HG03432 (cell line): ENCODE results near the gene MDGA2.

ENCODE experiments used
- ATAC-seq: cut with Tn5 transposase; IDR thresholded peaks from one replicate; pipeline ENCODE4 v1.9.1; 2021; ENCODE audit warnings: mild to moderate bottlenecking, moderate library complexity; ENCODE audit not compliant: unreplicated experiment

Gene MDGA2

DNA sequence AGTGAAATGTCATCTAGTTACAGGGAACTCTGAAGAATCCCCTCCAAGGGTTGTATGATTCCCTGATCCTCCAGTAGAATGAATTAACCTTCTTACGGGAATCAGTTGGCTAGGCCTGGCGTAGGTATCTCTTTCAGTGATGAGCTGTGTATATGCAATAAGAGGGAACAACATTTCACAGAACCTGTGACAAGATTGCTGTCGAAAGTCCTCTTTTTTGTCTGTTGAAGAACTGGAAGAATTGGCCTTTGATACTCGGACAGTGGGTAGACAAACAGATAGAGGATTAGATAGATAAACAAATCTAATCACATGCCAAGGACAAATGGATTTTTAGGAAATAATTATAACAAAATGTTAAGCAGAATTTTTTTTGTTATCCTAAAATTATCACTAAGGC, 184.6 kb downstream of the MDGA2 start:
- no peak for ATAC-seq

DNA sequence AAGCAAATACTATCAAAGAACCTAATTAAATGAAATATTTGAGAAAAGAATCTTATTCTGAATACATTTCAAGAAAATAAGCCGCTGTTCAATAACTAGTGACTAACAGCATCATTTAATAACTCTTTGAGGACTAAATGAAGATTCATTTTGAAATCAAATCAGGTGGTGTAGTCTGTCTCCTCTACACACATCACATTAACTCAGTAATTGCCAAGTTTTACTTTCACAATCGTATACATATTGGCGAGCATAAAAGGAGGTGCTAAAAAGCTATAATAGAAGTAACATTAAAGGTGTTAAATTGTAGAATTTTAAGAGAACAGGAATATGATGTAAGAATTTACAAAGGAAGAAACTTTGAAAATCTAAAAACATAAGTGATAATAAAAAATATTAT, 185.1 kb downstream of the MDGA2 start:
- no peak for ATAC-seq

DNA sequence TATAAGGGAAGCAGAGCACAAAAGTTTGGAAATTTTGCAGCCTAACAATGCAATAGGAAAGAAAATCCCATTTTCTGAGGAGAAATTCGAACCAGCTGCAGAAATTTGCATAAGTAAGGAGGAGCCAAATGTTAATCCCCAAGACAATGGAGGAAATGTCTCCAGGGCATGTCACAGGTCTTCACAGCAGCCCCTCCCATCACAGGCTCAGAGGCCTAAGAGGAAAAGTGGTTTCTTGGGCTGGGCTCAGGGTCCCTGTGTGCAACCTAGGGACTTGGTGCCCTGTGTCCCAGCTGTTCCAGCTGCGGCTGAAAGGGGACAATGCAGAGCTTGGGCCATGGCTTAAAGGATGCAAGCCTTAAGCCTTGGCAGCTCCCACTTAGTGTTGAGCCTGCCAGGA, 190.0 kb downstream of the MDGA2 start:
- no peak for ATAC-seq

DNA sequence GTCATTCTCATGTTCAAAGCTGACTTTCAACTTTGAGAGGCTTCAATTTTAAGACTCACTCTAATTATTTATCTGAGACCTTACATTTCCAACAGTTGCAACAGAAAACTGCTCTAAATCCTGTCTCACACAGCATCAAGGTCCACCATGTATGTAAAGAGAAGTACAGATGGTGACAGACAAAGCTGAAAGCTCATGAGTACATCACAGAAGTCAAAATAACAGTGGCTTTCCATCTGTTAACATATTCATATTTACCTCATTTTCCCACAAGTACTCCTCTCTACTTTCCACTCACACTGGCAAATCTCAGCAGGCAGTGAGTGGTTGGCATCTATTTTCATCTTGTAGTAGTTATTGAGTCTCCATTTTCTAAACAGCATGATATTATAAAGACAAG, 192.0 kb downstream of the MDGA2 start:
- no peak for ATAC-seq

DNA sequence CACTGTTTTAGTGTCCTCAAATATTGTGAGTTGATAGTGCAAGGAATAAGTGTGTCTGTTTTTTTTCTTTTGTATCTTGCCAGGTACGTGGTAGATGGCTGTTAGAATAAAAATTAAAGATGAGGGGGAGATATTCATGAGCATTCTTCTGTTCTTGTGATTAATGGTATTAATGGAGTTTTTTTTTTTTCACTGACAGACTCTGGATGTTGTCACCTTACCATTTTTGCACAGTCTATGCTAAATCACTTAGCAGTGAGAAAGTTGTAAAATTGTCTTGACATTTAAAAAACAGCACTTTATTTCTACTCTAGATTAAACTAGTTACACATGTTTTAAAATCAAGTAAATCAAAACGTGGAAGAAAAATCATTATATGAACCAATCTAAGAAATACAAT, 204.3 kb downstream of the MDGA2 start:
- no peak for ATAC-seq

DNA sequence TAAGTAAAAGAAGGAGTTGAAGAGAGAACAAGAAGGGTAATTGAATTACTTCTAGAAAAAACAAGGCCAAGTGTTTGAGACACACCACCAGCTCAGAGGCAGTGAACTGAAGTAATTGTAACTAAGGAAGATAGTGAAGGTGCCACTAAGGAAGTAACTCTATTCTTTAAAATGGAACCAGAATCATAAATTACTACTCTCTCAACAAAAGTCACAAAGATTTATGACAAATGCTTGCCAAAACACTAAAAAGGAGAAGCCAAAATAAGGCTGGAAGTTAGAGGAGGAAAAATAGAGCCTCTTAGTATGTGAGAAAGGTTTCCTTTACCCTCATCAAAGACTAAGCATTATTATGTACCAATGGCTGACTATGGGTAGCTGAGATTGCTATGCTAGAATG, 208.5 kb downstream of the MDGA2 start:
- ATAC-seq, result no peak

DNA sequence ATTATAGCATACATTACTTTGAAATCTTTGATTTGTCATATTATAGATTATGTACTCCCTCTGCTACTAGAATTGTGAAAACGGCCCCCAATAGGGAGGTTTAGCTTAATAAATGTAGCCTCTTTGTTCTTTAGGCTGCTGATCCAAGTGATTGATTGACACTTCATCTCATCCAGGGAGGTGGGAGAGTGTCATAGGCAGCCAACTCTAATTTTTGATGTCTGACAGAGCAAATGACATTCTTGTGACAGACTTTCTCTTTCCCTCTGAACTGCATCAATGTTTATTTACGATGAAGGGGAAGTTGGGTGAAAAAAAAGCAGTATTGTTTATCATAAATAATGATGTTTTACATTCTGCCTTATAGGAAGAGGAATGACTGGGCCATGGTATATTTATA, 221.4 kb downstream of the MDGA2 start:
- no peak for ATAC-seq

DNA sequence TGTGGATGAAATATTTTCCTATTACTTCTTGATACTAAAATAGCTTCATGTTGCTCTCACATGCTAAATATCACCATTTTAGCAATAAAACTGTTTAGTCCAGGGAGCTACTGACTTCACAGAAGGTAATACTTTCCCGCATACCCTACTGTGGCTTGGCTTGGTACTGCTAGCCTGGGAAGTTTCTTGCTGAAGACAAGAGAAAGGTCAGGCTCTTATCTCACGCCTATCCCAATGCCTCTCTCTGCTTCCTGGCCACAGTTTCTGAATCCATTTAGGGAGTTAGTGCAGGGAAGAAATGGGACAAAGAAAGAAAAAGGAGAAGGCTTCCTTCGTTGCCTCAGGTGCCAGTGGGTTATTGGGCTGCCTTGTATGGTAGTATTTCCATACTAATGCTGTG, 228.3 kb downstream of the MDGA2 start:
- ATAC-seq, result no peak

DNA sequence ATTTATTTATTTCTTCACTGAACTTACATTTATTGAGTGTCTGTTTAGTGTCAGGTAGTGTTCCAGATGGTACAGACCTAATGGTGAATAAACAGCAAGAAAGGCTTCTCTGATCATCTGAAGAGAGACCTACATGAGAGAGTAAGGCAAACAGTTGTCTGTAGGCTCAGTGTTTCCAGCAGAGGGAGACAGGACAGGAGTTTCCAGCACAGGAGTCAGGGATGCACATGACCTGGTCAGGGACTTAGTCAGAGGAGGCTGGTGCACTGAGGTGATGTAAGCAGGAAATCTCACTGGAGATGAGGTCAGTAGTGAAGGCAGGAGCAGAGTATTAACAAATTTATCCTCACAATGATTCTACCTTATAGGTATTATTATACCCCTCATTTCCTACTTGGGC, 233.2 kb downstream of the MDGA2 start:
- ATAC-seq, result no peak

DNA sequence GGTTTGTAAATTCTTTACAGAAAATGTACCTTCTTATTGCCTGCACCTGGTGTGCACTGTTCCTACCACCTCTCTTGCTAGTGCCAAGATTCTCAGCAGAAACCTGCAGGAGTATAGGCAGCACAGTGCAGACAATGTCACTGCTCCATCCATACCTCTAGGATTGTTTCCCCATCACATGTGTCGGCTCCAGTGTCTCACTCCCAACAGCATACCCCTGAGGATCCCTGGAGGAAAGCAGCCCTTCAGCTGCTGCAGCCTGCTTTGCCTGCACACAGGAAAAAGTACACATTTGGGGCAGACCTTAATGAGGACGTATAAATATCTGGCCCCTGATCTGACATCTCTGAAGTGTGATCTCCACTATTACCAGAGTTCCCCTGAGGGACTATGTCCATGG, 235.5 kb downstream of the MDGA2 start:
- no peak for ATAC-seq

DNA sequence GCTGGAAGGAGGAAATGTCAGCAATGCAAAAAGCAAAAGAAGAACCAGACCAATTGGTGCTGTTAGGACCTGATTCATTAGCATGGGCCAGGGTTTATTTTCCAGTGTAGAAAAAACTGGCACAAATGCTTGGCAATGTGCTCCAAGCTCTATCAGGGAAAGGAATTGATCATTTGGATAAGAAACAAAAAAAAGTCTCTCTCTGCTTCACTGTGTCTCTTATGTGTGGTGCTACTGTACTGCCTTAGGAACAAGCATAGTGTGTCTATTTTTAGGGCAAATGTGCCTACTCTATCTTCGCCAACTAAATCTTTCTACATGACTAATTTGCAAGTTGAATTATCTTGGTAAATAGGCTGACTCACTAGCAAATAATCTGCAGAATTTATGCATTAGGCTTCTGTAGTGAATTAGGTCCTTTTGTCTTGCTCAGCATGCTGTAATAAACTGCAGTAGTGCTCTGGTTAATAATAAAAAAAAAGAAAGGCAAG, 236.7 kb downstream of the MDGA2 start:
- no peak for ATAC-seq

DNA sequence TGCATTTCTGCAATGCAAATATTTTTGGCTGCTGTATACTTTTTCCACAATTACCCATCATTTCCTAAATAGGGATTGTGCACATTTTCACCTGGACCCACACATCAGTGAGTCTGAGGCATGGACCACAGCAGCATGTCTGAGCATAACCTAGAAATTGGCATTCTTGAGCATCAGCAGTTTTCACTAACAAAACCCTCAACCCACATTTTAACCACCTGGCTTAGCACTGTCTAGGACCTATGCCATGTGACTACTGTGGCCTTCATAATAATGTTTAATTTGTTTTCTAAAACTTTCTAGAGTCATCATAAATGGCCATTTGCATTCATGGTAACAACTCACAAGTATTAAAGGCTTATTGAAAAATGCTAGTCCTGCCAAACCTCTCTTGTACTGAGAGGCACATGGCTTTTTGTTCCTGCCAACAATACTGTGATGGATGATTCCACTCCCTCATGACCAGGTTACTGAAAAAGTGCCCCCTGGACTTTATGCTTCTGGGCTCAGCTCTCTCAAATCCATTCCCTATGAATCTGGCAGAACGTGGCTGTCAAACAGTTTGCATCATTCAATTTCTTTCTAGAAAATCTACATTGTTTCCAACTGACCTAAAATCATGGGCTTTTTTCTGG, 240.0 kb downstream of the MDGA2 start:
- no peak for ATAC-seq

DNA sequence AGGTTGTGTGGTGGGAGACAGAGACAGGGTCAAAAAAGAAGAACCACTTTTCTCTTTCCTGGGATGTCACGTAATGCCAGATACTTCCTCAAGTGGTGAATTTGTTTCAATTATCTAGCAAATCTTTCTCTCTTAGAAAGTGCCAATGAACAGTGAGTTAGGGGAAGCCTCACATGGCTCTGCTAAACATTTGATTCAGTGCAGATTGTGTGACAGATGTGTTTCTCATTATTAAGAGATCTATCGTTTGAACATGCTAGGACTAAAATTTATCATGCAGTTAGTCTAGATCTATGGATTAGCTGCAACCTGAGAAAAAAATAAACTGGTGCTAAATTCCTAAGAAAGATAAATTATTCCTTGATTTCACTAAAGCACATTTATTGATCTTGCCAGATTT, 247.8 kb downstream of the MDGA2 start:
- no peak for ATAC-seq

DNA sequence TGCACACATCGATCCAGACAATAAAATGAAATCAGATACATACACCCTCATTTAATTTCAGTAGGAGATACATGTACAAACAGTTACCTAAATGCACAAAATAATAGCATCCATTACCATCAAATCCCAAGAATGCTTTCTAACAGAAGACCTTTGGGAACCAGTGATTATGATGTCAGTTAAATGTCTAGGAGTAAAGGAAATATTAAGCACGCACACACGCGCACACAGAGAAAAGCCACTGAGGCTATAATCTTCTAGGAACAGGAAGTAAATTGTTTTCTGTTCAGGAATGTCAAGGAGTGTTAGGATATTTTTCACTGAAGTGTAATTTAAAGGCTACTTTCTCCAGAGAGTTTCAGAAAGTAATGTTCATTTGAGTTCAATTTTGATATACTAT, 250.1 kb downstream of the MDGA2 start:
- no peak for ATAC-seq

DNA sequence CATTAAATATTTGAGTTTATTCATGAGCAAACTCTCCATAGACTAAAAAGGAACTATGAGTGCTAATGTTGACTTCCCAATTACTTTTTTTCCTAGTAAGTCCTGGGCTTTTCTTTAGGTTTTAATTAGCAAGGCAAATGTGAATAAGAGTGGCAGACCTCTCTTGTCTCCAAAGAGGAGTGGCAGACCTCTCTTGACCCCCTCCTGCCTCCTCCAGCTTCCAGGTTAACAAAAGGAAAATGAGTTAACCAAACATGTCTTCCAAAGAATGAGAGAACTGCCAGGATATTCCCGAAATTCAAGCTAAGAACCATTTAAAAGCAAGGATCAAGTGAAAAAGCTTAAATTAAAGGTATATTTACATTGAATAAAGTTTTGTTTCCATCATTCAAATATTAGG, 253.2 kb downstream of the MDGA2 start:
- no peak for ATAC-seq

DNA sequence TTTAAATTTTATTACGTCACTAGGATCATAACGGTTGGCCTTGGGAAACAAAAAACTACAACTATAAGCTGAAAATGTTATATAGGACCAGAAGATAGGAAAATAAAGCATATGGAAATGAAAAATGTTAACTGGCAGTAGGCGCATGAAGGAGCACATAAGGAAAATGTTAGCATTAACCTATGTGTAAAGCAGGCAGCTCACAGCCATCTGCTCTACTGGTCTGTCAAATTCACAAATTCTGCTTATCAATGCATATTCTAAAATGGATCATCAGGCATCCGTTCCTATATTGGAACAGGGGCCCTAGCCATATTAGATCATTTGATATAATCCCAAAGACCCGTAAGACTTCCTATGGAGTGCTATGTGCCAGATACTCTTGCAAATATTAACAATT, 263.9 kb downstream of the MDGA2 start:
- ATAC-seq, result no peak

DNA sequence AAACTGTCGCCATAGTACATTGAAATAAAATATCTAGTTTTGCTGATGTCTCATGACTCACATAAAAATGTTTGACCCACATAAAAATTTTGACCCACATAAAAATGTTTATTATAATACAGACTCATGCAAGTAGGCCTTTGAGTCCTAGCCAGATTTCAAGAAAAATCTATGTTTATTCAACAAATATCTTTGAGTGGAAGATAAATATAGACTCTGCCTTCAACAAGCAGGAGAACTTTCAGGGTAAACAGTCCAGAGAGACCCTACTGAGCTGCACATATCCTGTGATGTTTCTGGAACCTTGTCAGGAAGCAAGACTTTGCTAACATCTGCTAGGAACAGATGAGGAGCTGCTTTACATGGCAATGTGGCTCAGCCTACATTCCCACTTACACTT, 283.1 kb downstream of the MDGA2 start:
- ATAC-seq, result no peak

DNA sequence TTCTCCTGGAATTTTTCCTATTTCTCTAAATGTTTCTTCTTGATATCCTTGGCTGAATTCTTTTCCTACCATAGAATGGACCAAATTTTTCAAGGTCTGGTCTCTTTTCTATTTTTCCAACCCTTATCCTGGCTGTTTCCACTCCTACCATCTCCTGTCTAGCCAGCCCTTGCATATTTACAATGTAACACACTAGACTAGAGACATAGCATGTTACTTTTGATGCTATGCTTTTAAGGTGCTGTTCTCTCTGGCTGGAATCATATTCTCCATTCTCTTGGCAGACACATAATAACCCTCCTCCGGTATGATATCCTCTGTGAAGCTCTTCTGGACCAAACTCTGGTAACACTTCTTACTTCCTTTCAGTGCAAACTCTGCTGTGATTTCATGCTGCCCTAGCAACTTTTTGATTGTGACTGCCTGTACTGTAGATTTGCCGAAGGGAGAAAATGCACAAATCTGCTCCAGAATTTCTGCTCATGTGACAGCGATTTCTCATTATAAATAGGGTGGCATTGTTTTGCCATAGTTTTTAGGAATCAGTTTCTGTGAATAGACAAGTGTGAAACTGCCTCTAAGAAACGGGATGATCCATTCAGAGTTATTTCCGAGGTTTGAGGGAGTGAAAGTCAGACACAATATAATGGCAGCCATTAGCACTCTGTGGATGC, 284.4 kb downstream of the MDGA2 start:
- ATAC-seq, result no peak

DNA sequence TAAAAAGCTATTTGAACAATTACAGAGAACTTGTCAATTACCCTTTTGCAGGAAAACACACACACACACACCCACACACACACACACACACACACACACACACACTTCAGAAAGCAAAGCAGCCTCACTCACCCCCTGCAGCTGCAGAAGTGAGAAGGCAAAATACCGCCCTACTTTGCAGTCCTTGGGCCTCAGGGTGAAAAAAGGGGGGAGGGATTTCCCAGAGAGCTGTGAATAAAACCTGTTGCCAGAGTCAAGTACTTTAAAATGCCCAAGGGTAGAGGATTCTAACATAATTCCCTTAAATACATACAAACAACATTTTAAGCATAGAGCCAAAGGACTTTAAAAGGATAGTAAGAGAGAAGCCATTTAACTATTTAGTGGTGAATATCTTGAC, 285.9 kb downstream of the MDGA2 start:
- ATAC-seq, result no peak

DNA sequence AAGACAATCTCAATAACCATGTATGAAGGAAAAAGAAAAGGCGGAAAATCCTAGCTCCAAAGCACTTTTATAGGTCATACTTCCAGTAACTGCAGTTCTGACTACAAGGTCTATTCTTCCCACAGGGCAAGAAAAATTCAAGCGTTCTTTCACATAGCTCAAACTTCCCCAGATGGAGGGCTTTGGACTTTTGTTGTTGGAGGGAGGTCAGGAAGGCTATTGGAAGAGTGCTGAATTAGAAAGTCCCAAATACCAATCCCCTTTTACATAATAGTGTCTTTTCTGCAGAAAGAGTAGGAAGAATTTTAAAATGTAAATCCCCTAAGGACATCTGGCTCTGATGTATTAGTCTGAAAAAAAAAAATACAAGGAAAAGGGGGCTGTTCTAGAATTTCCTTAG, 309.4 kb downstream of the MDGA2 start:
- no peak for ATAC-seq

DNA sequence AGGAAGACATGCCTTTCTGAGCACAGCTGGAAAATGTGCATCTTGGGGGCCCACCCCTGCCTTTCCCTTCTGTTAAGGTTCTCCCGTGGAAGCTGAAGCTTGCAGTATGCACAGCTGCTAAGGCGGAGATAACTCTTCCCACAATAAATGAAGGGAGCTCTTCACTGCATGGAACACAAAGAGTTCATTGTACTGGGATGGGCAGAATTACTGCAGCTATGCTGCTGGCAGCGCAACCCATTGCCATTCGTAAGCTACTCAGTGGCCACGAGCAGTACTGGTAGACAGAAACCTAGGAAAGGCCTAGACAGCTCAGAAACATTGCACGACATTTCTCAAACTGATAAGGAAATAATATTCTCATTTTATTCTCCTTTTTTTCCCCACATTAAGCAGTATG, 310.2 kb downstream of the MDGA2 start:
- no peak for ATAC-seq

DNA sequence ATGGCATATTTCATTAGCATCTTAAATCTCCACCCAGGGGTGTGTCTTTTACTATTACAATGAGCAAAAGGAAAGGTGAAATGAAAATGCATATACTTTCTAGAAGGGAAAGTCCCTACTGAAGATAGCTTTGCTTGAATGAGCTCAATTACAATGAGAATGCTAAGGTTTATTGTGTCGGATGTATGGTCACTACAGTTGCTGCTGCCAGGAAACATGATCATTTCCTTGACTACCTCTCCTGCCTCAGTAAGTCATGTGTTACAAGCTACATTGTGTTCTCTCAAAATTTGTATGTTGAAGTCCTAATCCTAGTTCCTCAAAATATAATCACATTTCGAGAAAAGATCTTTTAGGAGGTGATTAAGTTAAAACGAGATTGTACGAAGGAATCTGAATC, 322.2 kb downstream of the MDGA2 start:
- no peak for ATAC-seq

DNA sequence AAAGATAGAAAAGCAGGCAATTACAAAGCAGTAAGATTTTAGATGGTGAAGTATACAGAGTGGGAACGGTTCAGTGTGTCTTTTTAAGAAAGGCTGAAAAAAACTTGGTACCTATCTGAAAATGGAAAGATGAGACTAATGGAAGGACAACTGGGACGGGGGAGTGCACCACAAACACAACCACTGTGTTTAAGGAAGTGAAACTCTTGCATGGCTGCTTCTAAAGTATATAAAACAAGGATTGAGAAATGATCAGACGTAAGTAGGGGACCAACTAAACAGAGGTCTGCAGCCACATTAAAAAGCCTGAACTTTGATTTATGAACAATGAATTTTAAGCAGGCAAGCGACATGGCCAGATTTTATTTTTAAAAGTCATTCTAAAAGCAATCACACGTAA, 328.6 kb downstream of the MDGA2 start:
- ATAC-seq, result peak; percentile 60
